Ectodermal cell (in vitro differentiated cells): ENCODE results near the gene GRID1.

Experiments
- H3K27ac ChIP-seq: 2 replicates; pipeline ENCODE4 v1.7.0; 2013; ENCODE audit warnings: mild to moderate bottlenecking, low read depth, low read length; ENCODE audit not compliant: insufficient read depth, poor library complexity, severe bottlenecking
- H3K27me3 ChIP-seq: 2 replicates; pipeline ENCODE4 v1.7.0; 2013; ENCODE audit warnings: mild to moderate bottlenecking, low read length; ENCODE audit not compliant: insufficient read depth, control insufficient read depth, poor library complexity, severe bottlenecking
- H3K36me3 ChIP-seq: one replicate; pipeline ENCODE4 v1.7.0; 2013; ENCODE audit warnings: low read length; ENCODE audit not compliant: control insufficient read depth, insufficient read depth
- H3K4me1 ChIP-seq: one replicate; pipeline ENCODE4 v1.7.0; 2013; ENCODE audit warnings: low read length; ENCODE audit not compliant: control insufficient read depth, insufficient read depth
- H3K4me3 ChIP-seq: 2 replicates; pipeline ENCODE4 v1.7.0; 2013; ENCODE audit warnings: low read depth, low read length, control low read depth; ENCODE audit not compliant: insufficient read depth
- H3K9me3 ChIP-seq: 2 replicates; pipeline ENCODE4 v1.7.0; 2013; ENCODE audit warnings: mild to moderate bottlenecking, low read length, moderate library complexity; ENCODE audit not compliant: control insufficient read depth
- WGBS, 2 experiments: methylation state at CpG; one replicate each; pipeline ENCODE4 v1.1.7; 2013; ENCODE audit warnings: missing lambda C conversion rate in 2 of 2; 5-methylcytosine and 5-hydroxymethylcytosine counted together

GRID1 gene

DNA sequence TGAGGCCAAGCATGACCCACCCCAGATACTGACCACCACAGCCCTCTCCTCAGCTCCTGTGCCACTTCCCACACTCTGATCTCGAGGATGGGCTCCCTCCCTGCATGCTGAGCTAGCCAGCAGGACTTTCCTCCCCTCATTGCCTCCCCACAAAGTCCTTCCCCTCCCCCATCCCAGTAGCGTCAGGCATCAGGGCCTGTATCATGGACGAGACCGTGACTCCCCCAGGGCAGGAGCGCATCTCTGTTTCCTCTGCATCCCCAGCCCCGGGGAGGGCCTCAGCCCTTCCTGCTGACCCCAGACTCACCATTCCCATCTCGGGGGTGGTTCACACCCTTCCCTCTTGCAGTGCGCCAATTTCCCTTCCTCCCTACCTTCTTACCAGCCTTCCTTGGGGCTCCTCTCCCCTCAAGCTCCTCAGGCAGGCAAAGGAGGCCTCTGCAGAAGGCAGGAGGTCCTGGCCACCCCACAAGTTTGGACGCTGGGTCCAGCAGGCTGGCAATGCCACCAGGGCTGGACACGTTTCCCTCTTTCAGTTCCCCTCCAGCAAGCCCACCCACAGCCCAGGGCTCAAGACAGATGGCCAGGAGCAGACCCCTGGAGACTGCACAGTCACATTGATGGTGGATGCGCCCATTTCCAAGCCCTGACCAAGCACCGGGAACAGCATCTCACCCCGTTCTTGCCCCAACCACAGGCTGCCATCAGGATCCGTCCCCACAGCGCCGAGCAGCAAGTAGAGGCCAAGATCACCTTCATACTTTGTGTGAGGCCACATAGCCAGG is 36.5 kb downstream of the GRID1 start:
- no peaks in the 10 kb centered on the region for H3K4me1 ChIP-seq
- H3K36me3 ChIP-seq: no peaks in the 10 kb centered on the region
- H3K4me3 ChIP-seq: no peak overlapping the region
- H3K9me3 ChIP-seq: no peaks in the 10 kb centered on the region
- no peak overlapping the region for H3K27ac ChIP-seq
- 91 to 93% methylated on average over 16 of the region's 16 CpGs for WGBS, 2 experiments
- no peaks in the 10 kb centered on the region for H3K27me3 ChIP-seq

DNA sequence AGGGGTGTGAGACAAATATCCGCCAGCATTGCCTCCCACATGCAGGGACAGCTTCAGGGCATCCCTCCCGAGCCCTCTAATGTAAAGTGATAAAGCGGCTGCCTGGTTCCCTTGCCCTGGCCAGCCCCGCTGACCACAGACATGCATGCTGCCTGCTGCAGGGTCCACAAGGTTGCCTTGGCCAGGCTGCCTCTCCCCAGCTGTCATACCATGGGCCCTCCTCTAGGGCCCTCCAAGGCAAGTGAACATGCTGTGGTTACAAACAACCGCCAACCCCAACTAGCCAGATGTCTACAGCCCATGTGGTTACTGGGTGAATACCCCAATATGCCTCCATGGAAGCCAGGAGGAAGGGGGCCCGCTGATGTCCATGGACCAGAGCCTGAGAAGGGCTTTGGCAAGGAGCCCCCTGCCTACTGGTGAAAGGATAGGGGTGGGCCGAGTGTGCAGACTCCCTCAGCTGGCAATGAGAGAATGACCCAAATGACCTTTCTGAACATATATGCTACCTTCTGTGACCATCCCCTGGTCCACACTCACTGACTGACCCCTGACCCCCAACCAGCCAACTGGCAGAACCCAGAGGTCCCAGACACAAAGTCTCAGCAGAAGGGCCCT is 37.4 kb downstream of the GRID1 start:
- no peak overlapping the region for H3K4me3 ChIP-seq
- no peaks in the 10 kb centered on the region for H3K4me1 ChIP-seq
- WGBS, 2 experiments: 93 to 95% methylated on average over 7 of the region's 7 CpGs
- no peaks in the 10 kb centered on the region for H3K36me3 ChIP-seq
- H3K27ac ChIP-seq: no peak overlapping the region
- H3K9me3 ChIP-seq: no peaks in the 10 kb centered on the region
- H3K27me3 ChIP-seq: no peaks in the 10 kb centered on the region

DNA sequence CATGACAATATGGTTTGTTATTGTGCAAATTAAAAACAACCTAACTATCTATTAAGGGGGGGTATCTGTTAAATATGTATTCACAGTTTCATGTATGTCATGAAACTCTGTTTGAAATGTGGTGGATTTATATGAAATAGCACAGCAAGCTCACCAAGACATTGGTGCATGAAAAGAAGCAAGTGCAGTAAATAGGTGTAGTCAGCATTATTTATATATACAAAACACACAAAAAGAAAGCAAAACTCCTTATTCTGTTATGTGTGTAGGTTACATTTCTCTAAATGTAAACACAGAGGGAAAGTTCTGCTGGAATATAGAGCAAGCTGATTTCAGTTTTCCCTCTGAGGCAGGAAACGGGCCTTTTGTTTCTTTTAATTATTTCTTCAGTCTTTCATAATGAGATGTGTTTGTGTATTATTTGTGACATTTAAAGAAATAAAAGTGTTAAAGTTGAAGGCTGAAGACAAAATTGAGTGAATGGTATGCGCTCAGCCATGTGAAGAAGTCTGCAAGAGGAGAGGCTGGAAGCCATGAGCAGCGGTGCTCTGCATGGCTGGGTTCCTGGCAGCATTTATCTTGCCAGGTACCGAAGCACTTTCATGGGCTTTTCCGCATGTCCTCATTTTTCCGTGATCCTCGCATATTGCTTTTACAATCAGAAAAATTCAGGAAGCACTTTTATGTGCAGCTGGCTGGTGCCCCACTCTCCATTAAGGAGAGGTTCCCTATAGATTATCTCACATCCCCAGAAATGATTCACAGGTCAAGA is 38.5 kb downstream of the GRID1 start:
- no peaks in the 10 kb centered on the region for H3K27me3 ChIP-seq
- H3K9me3 ChIP-seq: no peaks in the 10 kb centered on the region
- no peak overlapping the region for H3K4me3 ChIP-seq
- no peak overlapping the region for H3K27ac ChIP-seq
- H3K36me3 ChIP-seq: no peaks in the 10 kb centered on the region
- WGBS, 2 experiments: 87 to 89% methylated on average over 7 of the region's 7 CpGs
- no peaks in the 10 kb centered on the region for H3K4me1 ChIP-seq

DNA sequence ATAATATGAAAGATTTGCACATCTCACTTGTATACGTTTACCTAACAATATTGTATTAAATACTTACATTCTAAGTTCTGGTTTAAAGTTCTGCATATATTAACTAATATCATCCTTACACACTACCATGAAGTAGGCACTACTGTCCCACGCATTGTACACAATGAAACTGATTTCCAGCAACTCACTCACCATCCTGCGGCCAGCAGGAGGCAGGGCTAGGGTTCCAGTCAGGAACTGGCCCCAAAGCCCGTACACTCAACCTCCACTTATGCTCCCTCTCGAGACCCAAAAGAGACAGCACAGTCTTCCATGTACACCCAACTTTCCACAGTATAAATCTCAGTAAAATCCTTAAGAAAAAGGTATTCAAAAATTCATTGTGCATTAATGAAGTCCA is 41.4 kb downstream of the GRID1 start:
- Histone ChIP-seq H3K27me3 (no peaks in the 10 kb centered on the region), H3K27ac (no peak overlapping the region), H3K36me3 (no peaks in the 10 kb centered on the region), H3K4me3 (no peak overlapping the region), H3K4me1 (no peaks in the 10 kb centered on the region), H3K9me3 (no peaks in the 10 kb centered on the region)
- WGBS, 2 experiments: 75 to 86% methylated on average over 4 to 5 of the region's 5 CpGs

DNA sequence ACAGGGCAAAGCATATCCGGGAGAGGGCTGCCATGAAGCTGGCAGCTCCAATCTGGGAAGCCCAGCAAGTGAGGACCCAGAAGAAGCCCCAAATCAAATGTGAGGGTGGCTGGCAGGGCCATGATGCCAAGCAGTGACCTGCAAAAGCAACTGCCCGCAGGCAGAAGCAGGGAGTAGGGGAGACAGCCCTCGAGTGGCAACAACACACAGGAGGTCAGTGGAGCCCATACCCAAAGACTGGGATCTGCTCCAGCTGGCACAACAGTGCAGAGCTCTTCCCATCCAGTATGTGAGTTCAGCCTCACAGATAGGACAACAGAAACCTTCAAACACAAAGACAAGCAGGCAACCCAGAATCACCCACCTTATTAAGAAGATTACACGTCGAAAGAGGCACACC is 45.0 kb downstream of the GRID1 start:
- Histone ChIP-seq H3K4me1 (peaks cover 5% of the 10 kb centered on the region), H3K9me3 (no peaks in the 10 kb centered on the region), H3K4me3 (no peak overlapping the region), H3K36me3 (no peaks in the 10 kb centered on the region), H3K27me3 (no peaks in the 10 kb centered on the region), H3K27ac (no peak overlapping the region)
- WGBS, 2 experiments: 88 to 94% methylated on average over 5 of the region's 5 CpGs

DNA sequence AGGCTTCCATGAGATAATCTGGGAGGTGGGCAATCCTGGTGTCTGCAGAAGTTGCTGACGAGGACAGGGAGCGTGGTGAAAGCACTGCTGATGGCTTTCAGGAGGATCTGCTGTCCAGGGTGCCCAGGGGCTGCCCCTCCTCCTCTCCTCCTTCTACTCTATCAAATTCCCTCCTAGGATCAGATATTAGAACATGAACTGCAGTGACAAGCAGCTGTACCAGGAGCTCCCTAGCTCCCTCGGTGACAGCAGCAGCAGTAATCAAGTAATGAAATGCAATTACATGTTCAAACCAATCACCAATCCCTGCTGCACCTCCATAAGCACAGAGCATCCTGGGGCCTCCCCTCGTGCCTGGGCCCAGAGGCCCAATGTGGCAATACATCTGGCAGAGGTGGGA is 46.9 kb downstream of the GRID1 start:
- 72 to 76% methylated on average over 4 of the region's 4 CpGs for WGBS, 2 experiments
- Histone ChIP-seq H3K9me3 (no peaks in the 10 kb centered on the region), H3K4me3 (no peak overlapping the region), H3K27me3 (no peaks in the 10 kb centered on the region), H3K36me3 (no peaks in the 10 kb centered on the region), H3K4me1 (peaks cover 5% of the 10 kb centered on the region), H3K27ac (no peak overlapping the region)

DNA sequence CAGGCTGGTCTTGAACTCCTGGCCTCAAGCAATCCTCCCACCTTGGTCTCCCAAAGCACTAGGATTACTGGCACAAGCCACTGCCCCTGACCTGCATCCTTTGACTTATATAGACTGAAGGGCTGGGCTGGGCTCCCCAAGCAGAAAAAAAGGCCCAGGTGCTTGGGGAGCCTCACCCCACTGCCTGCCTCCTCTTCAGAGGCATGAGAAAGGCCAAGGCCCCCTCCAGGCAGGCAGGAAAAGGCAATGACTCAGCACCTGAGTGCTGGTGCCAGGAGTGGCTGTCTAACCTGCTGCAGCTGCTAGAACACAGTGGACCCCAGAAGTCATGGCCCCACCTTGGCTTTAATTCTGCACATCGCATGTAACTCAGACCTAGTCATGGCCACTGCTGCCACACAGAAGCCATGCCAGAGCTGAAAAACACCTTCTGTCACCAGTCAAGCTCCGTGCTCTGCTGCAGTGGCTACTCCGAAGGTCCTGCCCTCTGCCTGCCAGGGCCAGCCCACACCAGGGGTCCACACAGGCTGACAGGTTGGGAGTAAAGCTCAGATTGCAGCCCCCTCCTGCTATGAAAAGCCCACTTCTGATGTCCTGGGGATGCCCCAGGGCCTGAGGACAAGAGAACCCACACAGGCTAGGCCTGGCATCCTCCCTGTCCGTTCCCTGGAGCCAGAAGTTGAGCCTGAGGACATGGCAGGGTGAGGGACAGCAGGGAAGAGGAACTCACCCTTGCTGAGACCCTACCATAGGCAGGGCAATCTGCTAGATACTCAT is 48.5 kb downstream of the GRID1 start:
- 88 to 91% methylated on average over 4 of the region's 4 CpGs for WGBS, 2 experiments
- H3K36me3 ChIP-seq: no peaks in the 10 kb centered on the region
- H3K27ac ChIP-seq: no peak overlapping the region
- no peak overlapping the region for H3K4me3 ChIP-seq
- H3K9me3 ChIP-seq: no peaks in the 10 kb centered on the region
- peaks cover 5% of the 10 kb centered on the region for H3K4me1 ChIP-seq
- H3K27me3 ChIP-seq: no peaks in the 10 kb centered on the region

DNA sequence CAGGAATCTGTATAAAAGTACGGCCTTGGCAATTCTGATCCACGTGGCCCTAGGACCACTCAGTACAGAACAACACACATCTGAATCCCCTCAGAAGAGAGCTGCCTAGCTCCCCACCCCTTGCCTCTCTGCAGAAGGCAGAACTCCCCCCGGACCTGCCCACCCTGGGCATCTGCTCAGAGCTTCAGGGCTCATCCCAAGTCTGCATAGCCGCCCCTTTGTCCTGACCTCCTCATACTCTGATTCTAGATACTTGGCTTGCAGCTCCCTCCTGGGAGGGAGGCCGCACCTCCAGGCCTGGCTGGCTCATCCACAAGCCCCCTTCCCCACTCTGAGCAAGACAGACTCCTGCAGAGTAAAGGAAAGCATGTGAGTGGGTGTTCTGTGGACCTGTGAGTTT is 49.6 kb downstream of the GRID1 start:
- Histone ChIP-seq H3K27ac (no peak overlapping the region), H3K9me3 (no peaks in the 10 kb centered on the region), H3K27me3 (no peaks in the 10 kb centered on the region), H3K4me1 (peaks cover 8% of the 10 kb centered on the region), H3K36me3 (no peaks in the 10 kb centered on the region), H3K4me3 (no peak overlapping the region)
- WGBS, 2 experiments: 82 to 94% methylated on average over 5 of the region's 5 CpGs

DNA sequence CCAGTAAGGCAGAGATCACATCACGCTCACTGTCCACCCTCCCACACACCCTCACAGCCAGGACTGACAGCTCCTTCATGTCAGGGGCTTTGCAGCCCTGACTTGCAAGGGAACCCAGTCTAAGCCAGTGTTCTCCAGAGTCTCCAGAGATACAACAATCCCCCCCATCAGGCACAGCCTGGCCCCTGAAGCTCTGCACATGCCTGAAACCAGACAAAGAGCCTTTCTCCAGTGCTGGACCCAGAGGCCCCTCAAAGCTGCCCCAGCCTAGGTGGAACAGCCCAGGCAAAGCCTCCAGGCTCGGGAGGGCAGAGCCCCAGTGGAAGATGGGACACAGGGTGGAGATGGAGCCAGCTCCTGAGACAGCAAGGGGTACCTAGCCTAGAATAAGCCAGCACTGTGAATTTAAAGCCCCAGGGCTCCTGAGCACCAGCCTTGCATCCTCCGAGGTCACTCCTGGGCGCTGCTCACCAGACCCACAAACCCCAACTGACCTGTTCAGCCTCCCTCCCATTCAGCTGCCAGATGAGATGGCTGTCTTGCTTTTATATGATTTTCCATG is 50.2 kb downstream of the GRID1 start:
- Histone ChIP-seq H3K4me3 (no peak overlapping the region), H3K9me3 (no peaks in the 10 kb centered on the region), H3K36me3 (no peaks in the 10 kb centered on the region), H3K4me1 (peaks cover 8% of the 10 kb centered on the region), H3K27me3 (no peaks in the 10 kb centered on the region), H3K27ac (no peak overlapping the region)
- WGBS, 2 experiments: 90 to 94% methylated on average over 4 of the region's 4 CpGs
